A549 (cell line): ENCODE results near the gene TNNI3.

Experiments
- CTCF ChIP-seq: fragments of >200 bp; sonication (Bioruptor Twin); formaldehyde crosslinking; IDR thresholded peaks from 3 replicates; pipeline ENCODE4 v1.5.1; 2016
- E2F6 ChIP-seq: IDR thresholded peaks from 2 replicates; pipeline ENCODE4 v1.6.1; 2012; ENCODE audit warnings: low read depth, borderline replicate concordance
- POLR2A ChIP-seq: IDR thresholded peaks from 2 replicates; pipeline ENCODE4 v1.6.1; 2012; ENCODE audit warnings: mild to moderate bottlenecking, low read length

GRCh38 chr19:55158423-55158822, 891 bp upstream of the TNNI3 start:
- TF ChIP-seq CTCF (no peak), E2F6 (no peak), POLR2A (no peak)
